A673 (cell line): Measurements from ENCODE around the gene BARHL2. TPM values are rescaled to one million over a fixed set of nuclear protein-coding genes. Genes with fewer than 3 reads are reported as not detected.

Source experiments
- BruUV-seq: library from RNA; stranded (reverse); fragments of 400-500 nt; replicated peaks from 2 replicates; lab custom pipeline; 2021; lab: Mats Ljungman, UMichigan
- CTCF ChIA-PET: fragments of 300-600 bp; sonication (Branson Sonifier 250); formaldehyde crosslinking; loops from one replicate; lab custom pipeline; 2022; ENCODE audit warnings: antibody characterized with exemption; lab: Charles Lee
- POLR2A ChIA-PET: fragments of 300-600 bp; sonication (Branson Sonifier 250); formaldehyde crosslinking; loops from one replicate; lab custom pipeline; 2022; ENCODE audit warnings: antibody characterized with exemption; ENCODE audit not compliant: low non-redundant PET; lab: Charles Lee
- DNase-seq: peaks from one replicate; pipeline ENCODE4 v3.0.0-alpha.2; 2015; ENCODE audit warnings: low spot score
- H3K27ac ChIP-seq: fragments of 200-600 bp; sonication (generic); 2 replicates; pipeline ENCODE4 v1.5.1; 2016; ENCODE audit warnings: mixed run types, low read depth, mild to moderate bottlenecking, mixed read lengths, antibody characterized with exemption, low read length; ENCODE audit not compliant: poor library complexity, severe bottlenecking
- H3K27me3 ChIP-seq: fragments of 200-600 bp; sonication (generic); replicated peaks from 2 replicates; pipeline ENCODE4 v1.6.1; 2017; ENCODE audit warnings: mixed run types, low read depth, mild to moderate bottlenecking, mixed read lengths, antibody characterized with exemption, low read length; ENCODE audit not compliant: insufficient read depth, poor library complexity
- H3K36me3 ChIP-seq: fragments of 200-600 bp; sonication (generic); 2 replicates; pipeline ENCODE4 v1.6.1; 2016; ENCODE audit warnings: mixed run types, mild to moderate bottlenecking, mixed read lengths, antibody characterized with exemption, low read length; ENCODE audit not compliant: insufficient read depth, poor library complexity, severe bottlenecking
- H3K4me1 ChIP-seq: fragments of 200-600 bp; sonication (generic); 2 replicates; pipeline ENCODE4 v1.6.1; 2017; ENCODE audit warnings: mixed run types, mild to moderate bottlenecking, mixed read lengths, antibody characterized with exemption, low read length; ENCODE audit not compliant: insufficient read depth, poor library complexity, severe bottlenecking
- H3K4me3 ChIP-seq: fragments of 200-600 bp; sonication (generic); 2 replicates; pipeline ENCODE4 v1.5.1; 2016; ENCODE audit warnings: low read depth, mixed run types, mild to moderate bottlenecking, mixed read lengths, low read length; ENCODE audit not compliant: poor library complexity, severe bottlenecking
- H3K9me3 ChIP-seq: fragments of 200-600 bp; sonication (generic); 2 replicates; pipeline ENCODE4 v1.6.1; 2016; ENCODE audit warnings: mixed run types, low read depth, mild to moderate bottlenecking, mixed read lengths, antibody characterized with exemption, low read length; ENCODE audit not compliant: poor library complexity, severe bottlenecking
- EZH2 ChIP-seq: fragments of 200-600 bp; sonication (generic); IDR thresholded peaks from 2 replicates; pipeline ENCODE4 v1.6.1; 2017; ENCODE audit warnings: borderline replicate concordance, low read depth, mild to moderate bottlenecking, mixed read lengths, antibody characterized with exemption, low read length; ENCODE audit not compliant: poor library complexity, severe bottlenecking
- intact Hi-C: fragments of 100-400 bp; cut with micrococcal nuclease; formaldehyde crosslinking; loops from one replicate; pipeline ENCODE4 v1.10.0; 2022; ENCODE audit not compliant: unreplicated experiment
- total RNA-seq: library from RNA; stranded (reverse); gene quantifications from 2 replicates; pipeline ENCODE4 v1.2.3, GENCODE V29; 2021
- TF ChIP-seq, protein P1 (sequence below): fragments of 300-800, 200-600 bp; sonication (generic); conservative IDR thresholded peaks from 2 replicates; pipeline ENCODE4 v1.5.1; 2017; ENCODE audit warnings: low read depth, mild to moderate bottlenecking, antibody characterized with exemption, low read length, moderate library complexity, mixed read lengths

The BARHL2 gene
- total RNA-seq, 1 experiment from 2014 or later, result 120 TPM

DNA sequence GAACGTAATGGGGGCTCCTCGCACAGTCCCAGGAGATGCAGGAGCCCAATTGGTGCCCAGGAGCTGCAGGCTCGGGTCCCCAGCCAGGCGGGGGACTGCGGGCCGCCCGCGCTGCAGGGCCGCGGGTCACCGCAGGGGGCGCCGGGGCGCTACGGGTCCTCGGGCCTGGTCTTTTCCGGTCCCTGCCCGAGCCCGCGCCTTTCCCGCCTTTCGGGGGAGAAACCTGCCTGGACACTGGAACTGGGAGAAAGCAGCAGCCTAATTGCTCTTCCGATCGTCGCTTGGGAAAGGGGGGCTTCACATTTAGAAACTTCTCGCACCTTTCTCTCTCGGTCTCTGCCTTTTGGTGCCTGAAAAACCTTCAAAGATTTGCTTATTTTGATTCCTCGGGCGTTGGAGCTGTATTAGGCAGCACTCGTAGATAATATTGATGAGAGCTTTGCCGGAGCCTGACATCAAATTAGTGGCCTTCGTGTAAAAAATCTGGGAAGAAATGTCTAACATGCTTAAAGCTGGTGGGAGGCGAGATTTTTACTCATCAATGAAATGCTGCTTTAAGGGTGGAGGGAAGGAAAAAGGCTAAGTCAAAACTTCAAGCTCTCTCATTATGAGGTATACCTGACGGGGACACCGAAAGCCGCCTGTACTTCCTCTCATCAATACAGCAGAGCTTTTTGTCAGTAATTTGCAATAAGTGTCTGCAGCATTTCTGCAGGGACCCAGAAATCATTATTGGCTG is 12.6 kb upstream of the BARHL2 start:
- DNase-seq, result no peak
- no TSS peak for BruUV-seq

DNA sequence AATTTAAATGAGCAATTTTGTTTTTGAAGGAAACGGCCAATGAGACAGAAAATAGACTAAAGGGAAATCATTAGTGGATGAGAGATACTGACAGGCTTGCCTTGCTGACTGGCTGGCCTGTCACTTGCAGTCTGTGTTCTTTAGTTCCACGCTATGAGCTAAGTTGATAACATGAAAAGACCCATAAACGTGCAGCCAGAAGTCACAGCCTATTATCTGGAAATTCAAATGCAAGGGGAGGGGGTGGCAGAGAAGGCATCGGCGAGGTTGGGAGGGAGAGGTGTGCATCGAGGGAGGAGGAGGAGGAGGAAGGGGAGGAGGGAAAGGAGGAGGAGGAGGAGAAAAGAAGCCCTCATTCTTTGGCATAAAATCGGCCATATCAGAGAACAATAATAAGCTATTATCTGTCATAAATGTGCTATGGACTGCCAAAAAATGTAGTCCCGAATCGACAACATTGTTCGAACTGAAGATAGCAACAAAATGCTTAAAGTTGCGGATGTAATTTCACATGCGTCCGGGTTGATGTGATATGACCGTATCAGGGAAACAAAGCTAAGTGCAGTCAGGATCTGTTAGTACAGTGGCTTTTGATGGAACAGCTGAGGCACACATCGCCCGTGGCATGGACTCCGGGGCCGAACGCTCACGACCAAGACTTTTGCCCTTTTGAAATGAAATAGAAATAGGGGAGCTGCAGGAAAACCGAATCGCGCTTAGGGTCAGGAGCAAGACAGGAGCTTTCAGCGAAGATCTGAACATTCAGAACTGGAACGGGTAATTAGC is 11.6 kb upstream of the BARHL2 start:
- H3K36me3 ChIP-seq, result no peaks in the 10 kb centered on the region
- H3K9me3 ChIP-seq, result no peaks in the 10 kb centered on the region
- BruUV-seq, result no TSS peak
- no peaks in the 10 kb centered on the region for H3K27me3 ChIP-seq
- H3K4me3 ChIP-seq, result no peak overlapping the region
- DNase-seq, result no peak
- TF ChIP-seq, protein P1, sequence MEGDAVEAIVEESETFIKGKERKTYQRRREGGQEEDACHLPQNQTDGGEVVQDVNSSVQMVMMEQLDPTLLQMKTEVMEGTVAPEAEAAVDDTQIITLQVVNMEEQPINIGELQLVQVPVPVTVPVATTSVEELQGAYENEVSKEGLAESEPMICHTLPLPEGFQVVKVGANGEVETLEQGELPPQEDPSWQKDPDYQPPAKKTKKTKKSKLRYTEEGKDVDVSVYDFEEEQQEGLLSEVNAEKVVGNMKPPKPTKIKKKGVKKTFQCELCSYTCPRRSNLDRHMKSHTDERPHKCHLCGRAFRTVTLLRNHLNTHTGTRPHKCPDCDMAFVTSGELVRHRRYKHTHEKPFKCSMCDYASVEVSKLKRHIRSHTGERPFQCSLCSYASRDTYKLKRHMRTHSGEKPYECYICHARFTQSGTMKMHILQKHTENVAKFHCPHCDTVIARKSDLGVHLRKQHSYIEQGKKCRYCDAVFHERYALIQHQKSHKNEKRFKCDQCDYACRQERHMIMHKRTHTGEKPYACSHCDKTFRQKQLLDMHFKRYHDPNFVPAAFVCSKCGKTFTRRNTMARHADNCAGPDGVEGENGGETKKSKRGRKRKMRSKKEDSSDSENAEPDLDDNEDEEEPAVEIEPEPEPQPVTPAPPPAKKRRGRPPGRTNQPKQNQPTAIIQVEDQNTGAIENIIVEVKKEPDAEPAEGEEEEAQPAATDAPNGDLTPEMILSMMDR, result no peak
- TF ChIP-seq EZH2, result no peak
- H3K27ac ChIP-seq, result no peak overlapping the region
- H3K4me1 ChIP-seq, result peaks cover 41% of the 10 kb centered on the region
- POLR2A ChIA-PET, result no interaction called here
- CTCF ChIA-PET, result interaction anchor here (0.7 to 2.6 kb wide), 2 partner anchors 7 to 235 kb away, joined by 3 to 15 read pairs; no protein-coding TSS in a partner anchor
- intact Hi-C loops, result loop anchor here (10.0 kb wide), 1 partner anchor 546 kb away; no protein-coding TSS in a partner anchor

More for the DNA sequence above, 12.6 kb upstream of the BARHL2 start:
- Histone ChIP-seq H3K36me3 (no peaks in the 10 kb centered on the region), H3K27me3 (no peaks in the 10 kb centered on the region), H3K27ac (no peak overlapping the region), H3K9me3 (no peaks in the 10 kb centered on the region), H3K4me1 (peaks cover 33% of the 10 kb centered on the region), H3K4me3 (peak overlapping the region; percentile 62)
- no peak for TF ChIP-seq EZH2
- TF ChIP-seq, protein P1, result no peak; the same call in 1 of the 2 replicates
- CTCF ChIA-PET, result interaction anchor here (2.6 kb wide), 1 partner anchor 8 kb away, joined by 15 read pairs; no protein-coding TSS in a partner anchor
- intact Hi-C loops, result loop anchor here (10.0 kb wide), 1 partner anchor 545 kb away; no protein-coding TSS in a partner anchor
- POLR2A ChIA-PET, result no interaction called here

DNA sequence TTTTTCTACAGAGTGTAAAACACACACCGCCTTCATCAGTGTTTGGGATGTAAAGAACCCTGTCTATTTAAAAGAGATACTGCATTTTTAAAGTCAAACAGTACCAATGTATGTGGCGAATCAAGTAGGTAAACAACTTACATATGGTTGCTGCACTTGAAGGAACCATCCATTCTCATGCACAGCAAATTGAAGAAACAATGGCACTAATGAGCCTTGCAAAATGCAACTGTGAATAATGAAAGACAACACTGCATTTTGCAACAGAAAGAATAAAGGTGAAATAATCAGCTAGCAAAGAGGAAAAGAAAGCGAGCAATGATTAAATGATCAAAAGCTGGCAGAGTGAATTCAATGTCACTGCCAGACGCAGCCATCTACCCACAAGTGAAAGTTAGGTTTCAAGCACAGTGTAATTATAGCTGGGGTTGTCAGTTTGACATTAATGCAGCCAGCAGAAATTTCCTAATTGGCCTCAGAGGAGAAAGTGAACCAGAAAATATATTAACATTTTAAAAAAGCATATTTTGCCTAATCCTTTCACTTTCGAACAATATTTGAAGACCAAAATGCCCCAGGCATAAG is 10.9 kb upstream of the BARHL2 start:
- DNase-seq, result no peak
- POLR2A ChIA-PET, result no interaction called here
- intact Hi-C loops, result loop anchor here (10.0 kb wide), 1 partner anchor 547 kb away; no protein-coding TSS in a partner anchor
- TF ChIP-seq, protein P1, result no peak
- TF ChIP-seq EZH2, result no peak
- Histone ChIP-seq H3K9me3 (no peaks in the 10 kb centered on the region), H3K4me3 (no peak overlapping the region), H3K27me3 (no peaks in the 10 kb centered on the region), H3K36me3 (no peaks in the 10 kb centered on the region), H3K27ac (no peak overlapping the region), H3K4me1 (peaks cover 41% of the 10 kb centered on the region)
- CTCF ChIA-PET, result interaction anchor here (0.7 kb wide), 1 partner anchor 236 kb away, joined by 3 read pairs; no protein-coding TSS in a partner anchor
- BruUV-seq, result no TSS peak
